ENCODE measurements around the gene AQP1.

Gene AQP1

GRCh38 chr7:30866939-30867338 is 44.7 kb upstream of the AQP1 start:
- no peak for DNase-seq
- no peaks in the 10 kb centered on the region for H3K36me3 Mint-ChIP-seq (ENCODE audit: low read depth)

GRCh38 chr7:30867483-30867882 is 44.2 kb upstream of the AQP1 start:
- DNase-seq: no peak
- Mint-ChIP-seq H3K9me3 (no peaks in the 10 kb centered on the region), H3K36me3 (ENCODE audit: low read depth) (no peaks in the 10 kb centered on the region), H3K4me1 (peaks cover 42% of the 10 kb centered on the region), H3K27me3 (ENCODE audit: low read depth, poor library complexity) (no peaks in the 10 kb centered on the region), H3K27ac (no peak overlapping the region), H3K4me3 (no peak overlapping the region)
- TF ChIP-seq CTCF (IDR thresholded peaks at IDR 0.05): no peak

More at GRCh38 chr7:30866939-30867338, 44.7 kb upstream of the AQP1 start:
- H3K27ac Mint-ChIP-seq: no peak overlapping the region
- no peak overlapping the region for H3K4me3 Mint-ChIP-seq
- no peak for TF ChIP-seq CTCF (IDR thresholded peaks at IDR 0.05)
- peaks cover 39% of the 10 kb centered on the region for H3K4me1 Mint-ChIP-seq
- no peaks in the 10 kb centered on the region for H3K27me3 Mint-ChIP-seq (ENCODE audit: low read depth, poor library complexity)
- H3K9me3 Mint-ChIP-seq: no peaks in the 10 kb centered on the region

- peaks cover 11% of the 10 kb centered on the region for H3K36me3 Mint-ChIP-seq (ENCODE audit: low read depth)
Observed at GRCh38 chr7:30869794-30870611, 41.6 kb upstream of the AQP1 start.

GRCh38 chr7:30870821-30871518 is 40.7 kb upstream of the AQP1 start:
- Mint-ChIP-seq H3K4me3 (no peak overlapping the region), H3K36me3 (ENCODE audit: low read depth) (peaks cover 21% of the 10 kb centered on the region), H3K4me1 (peaks cover 24% of the 10 kb centered on the region), H3K27me3 (ENCODE audit: low read depth, poor library complexity) (no peaks in the 10 kb centered on the region), H3K27ac (no peak overlapping the region), H3K9me3 (peaks cover 7% of the 10 kb centered on the region)
- no peak for TF ChIP-seq CTCF (IDR thresholded peaks at IDR 0.05)
- DNase-seq: no peak

More at GRCh38 chr7:30869794-30870611, 41.6 kb upstream of the AQP1 start:
- H3K27me3 Mint-ChIP-seq (ENCODE audit: low read depth, poor library complexity): no peaks in the 10 kb centered on the region
- peaks cover 30% of the 10 kb centered on the region for H3K4me1 Mint-ChIP-seq
- no peak overlapping the region for H3K4me3 Mint-ChIP-seq
- no peak for DNase-seq
- peaks cover 3% of the 10 kb centered on the region for H3K9me3 Mint-ChIP-seq
- no peak overlapping the region for H3K27ac Mint-ChIP-seq
- TF ChIP-seq CTCF (IDR thresholded peaks at IDR 0.05): no peak

GRCh38 chr7:30871655-30872054 is 40.0 kb upstream of the AQP1 start:
- H3K4me3 Mint-ChIP-seq: no peak overlapping the region
- peaks cover 25% of the 10 kb centered on the region for H3K36me3 Mint-ChIP-seq (ENCODE audit: low read depth)

More at GRCh38 chr7:30871655-30872054, 40.0 kb upstream of the AQP1 start:
- no peak for DNase-seq
- TF ChIP-seq CTCF (IDR thresholded peaks at IDR 0.05): no peak
- Mint-ChIP-seq H3K27me3 (ENCODE audit: low read depth, poor library complexity) (no peaks in the 10 kb centered on the region), H3K4me1 (peaks cover 19% of the 10 kb centered on the region), H3K27ac (no peak overlapping the region), H3K9me3 (peaks cover 7% of the 10 kb centered on the region)
